Memory B cell (primary cell): ENCODE results near the gene UGT1A4.

Experiments
- ATAC-seq: fragments of 150-1000 bp; cut with Tn5 transposase; 2 replicates; pipeline ENCODE4 v1.10.0; 2021; ENCODE audit warnings: low read depth, mild to moderate bottlenecking, moderate library complexity
- DNase-seq, 2 donors: peaks; one replicate each; pipeline ENCODE4 v3.0.0; 2022; ENCODE audit warnings: low spot score in 2 of 2
- H3K27ac Mint-ChIP-seq: one replicate; pipeline ENCODE4 v1.8.0; 2022; ENCODE audit warnings: mild to moderate bottlenecking, moderate library complexity, mixed read lengths
- H3K27me3 Mint-ChIP-seq: one replicate; pipeline ENCODE4 v1.8.0; 2022; ENCODE audit warnings: mixed read lengths
- H3K36me3 Mint-ChIP-seq: one replicate; pipeline ENCODE4 v1.8.0; 2022; ENCODE audit warnings: mild to moderate bottlenecking, mixed read lengths
- H3K4me1 Mint-ChIP-seq: one replicate; pipeline ENCODE4 v1.8.0; 2022; ENCODE audit warnings: mixed read lengths
- H3K4me3 Mint-ChIP-seq: one replicate; pipeline ENCODE4 v1.8.0; 2022; ENCODE audit warnings: mild to moderate bottlenecking, moderate library complexity, mixed read lengths
- H3K9me3 Mint-ChIP-seq: one replicate; pipeline ENCODE4 v1.8.0; 2022; ENCODE audit warnings: mixed read lengths

The UGT1A4 gene

GRCh38 chr2:233811087-233811486 is 92.6 kb downstream of the UGT1A4 start:
- no peak overlapping the region for H3K27ac Mint-ChIP-seq
- H3K27me3 Mint-ChIP-seq, result peaks cover 8% of the 10 kb centered on the region
- H3K4me3 Mint-ChIP-seq, result no peak overlapping the region
- DNase-seq (no peak), ATAC-seq (no peak)
- no peaks in the 10 kb centered on the region for H3K4me1 Mint-ChIP-seq
- H3K9me3 Mint-ChIP-seq, result no peaks in the 10 kb centered on the region
- no peaks in the 10 kb centered on the region for H3K36me3 Mint-ChIP-seq

DNA sequence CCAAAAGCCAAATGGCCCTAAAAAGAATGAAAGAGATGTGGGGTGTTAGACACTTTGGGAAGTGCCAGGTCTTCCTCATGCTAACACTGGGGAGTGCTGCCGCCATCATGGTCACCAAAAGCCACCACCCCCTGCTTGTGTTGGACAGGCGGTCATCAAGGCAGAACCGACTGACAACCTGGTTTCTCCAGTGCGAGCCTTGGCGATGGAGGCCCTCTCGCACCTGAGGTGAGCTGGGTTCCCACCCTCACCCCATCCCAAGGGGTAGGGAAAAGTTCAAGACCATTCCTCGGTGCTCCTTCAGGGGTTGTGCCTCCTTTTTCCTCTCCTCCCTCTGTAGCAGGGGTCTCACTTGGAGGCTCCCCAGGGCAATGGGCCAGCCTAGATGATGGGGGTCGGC is 93.2 kb downstream of the UGT1A4 start:
- DNase-seq, result no peak
- Mint-ChIP-seq H3K4me1 (no peaks in the 10 kb centered on the region), H3K4me3 (no peak overlapping the region), H3K27me3 (peaks cover 8% of the 10 kb centered on the region), H3K27ac (no peak overlapping the region), H3K9me3 (no peaks in the 10 kb centered on the region), H3K36me3 (no peaks in the 10 kb centered on the region)
- ATAC-seq, result no peak

DNA sequence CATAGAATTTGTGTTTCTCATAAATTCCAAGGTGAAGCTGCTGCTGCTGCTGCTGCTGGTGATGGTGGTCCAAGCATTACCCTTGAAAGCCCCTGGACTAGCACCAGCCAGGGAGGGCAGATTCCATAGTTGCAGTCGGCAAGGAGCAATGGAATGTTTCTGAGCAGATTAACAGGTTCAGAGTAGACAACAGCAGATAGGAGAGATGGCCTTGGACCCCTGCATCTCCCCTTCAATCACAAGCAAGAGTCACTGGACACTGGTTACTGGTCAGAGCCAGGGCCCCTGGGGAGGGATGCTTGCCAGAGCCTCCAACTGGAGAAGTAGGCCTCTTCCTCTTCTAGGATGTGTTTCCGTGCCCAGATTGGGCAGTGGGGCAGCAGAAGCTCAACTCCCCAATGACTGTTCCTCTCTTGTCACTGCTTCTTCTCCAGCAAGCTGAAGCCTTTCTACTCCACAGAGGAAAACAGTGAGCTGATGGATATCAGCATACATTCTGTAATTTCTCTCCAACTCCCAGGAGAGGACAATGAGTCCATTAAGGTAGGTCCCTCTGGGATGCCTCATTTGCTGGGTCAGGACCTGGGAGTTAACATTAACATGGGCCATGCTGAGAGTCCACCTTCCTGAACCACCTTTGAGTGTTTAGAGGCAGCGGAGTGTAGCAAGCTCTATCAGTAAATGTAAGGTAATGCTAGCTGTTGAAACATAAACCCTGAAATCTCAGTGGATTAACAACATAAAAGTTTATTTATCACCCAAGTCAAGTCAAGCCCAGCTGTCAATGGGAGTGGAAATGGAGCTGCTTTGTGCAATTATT is 94.9 kb downstream of the UGT1A4 start:
- DNase-seq (no peak), ATAC-seq (no peak)
- no peak overlapping the region for H3K4me3 Mint-ChIP-seq
- peaks cover 13% of the 10 kb centered on the region for H3K27me3 Mint-ChIP-seq
- no peak overlapping the region for H3K27ac Mint-ChIP-seq
- no peaks in the 10 kb centered on the region for H3K36me3 Mint-ChIP-seq
- H3K9me3 Mint-ChIP-seq, result no peaks in the 10 kb centered on the region
- no peaks in the 10 kb centered on the region for H3K4me1 Mint-ChIP-seq

GRCh38 chr2:233814056-233814835 is 95.7 kb downstream of the UGT1A4 start:
- DNase-seq, result no peak
- no peak for ATAC-seq
- Mint-ChIP-seq H3K27ac (no peak overlapping the region), H3K27me3 (peaks cover 16% of the 10 kb centered on the region), H3K4me3 (no peak overlapping the region), H3K36me3 (no peaks in the 10 kb centered on the region), H3K4me1 (no peaks in the 10 kb centered on the region), H3K9me3 (no peaks in the 10 kb centered on the region)

GRCh38 chr2:233815861-233816260 is 97.3 kb downstream of the UGT1A4 start:
- Mint-ChIP-seq H3K27ac (no peak overlapping the region), H3K36me3 (no peaks in the 10 kb centered on the region), H3K4me3 (no peak overlapping the region), H3K27me3 (peaks cover 13% of the 10 kb centered on the region), H3K9me3 (no peaks in the 10 kb centered on the region), H3K4me1 (no peaks in the 10 kb centered on the region)
- DNase-seq (no peak), ATAC-seq (no peak)

DNA sequence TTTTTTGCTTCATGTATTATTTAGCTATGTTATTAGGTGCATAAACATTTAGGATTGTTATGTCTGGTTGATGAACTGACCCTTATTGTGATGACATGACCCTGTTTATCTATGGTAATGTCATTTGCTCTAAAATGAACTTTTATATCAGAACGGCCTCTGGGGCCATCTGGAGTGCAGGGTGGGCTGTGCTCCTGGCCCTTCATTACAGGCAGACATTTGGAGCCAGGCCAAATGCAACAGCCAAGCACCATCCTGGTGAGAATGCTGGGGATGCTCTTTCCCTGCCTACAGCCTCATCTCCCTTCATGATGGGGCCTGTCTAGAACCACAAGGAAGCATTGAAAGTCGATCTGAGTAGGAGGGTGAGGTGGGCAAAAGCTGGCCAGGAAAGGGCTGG is 97.8 kb downstream of the UGT1A4 start:
- no peak overlapping the region for H3K27ac Mint-ChIP-seq
- ATAC-seq (no peak), DNase-seq (no peak)
- no peaks in the 10 kb centered on the region for H3K4me1 Mint-ChIP-seq
- H3K4me3 Mint-ChIP-seq, result no peak overlapping the region
- H3K9me3 Mint-ChIP-seq, result no peaks in the 10 kb centered on the region
- peaks cover 13% of the 10 kb centered on the region for H3K27me3 Mint-ChIP-seq
- H3K36me3 Mint-ChIP-seq, result no peaks in the 10 kb centered on the region

DNA sequence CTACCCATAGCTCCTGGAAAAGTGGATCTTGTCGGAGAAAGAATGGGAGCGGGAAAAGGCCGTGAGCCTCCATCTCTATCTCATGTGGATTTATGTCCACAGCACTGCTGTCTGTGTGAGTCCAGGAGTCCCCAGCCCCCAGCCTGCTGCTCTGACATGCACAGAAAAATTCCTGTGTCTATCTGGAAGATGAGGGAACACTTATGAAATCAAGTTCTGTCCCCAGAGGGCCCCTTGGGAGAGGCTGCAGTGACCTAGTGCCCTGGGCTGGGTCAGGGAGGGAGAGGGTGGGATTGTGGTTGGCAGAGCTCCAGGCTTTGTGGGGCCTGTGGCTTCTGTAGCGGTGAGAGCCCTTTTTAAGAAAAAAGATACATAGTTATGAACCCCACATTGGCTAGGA is 98.2 kb downstream of the UGT1A4 start:
- peaks cover 13% of the 10 kb centered on the region for H3K27me3 Mint-ChIP-seq
- no peaks in the 10 kb centered on the region for H3K36me3 Mint-ChIP-seq
- H3K4me3 Mint-ChIP-seq, result no peak overlapping the region
- ATAC-seq, result no peak
- H3K27ac Mint-ChIP-seq, result no peak overlapping the region
- no peak for DNase-seq
- H3K4me1 Mint-ChIP-seq, result no peaks in the 10 kb centered on the region
- H3K9me3 Mint-ChIP-seq, result no peaks in the 10 kb centered on the region

GRCh38 chr2:233817361-233817911 is 98.9 kb downstream of the UGT1A4 start:
- H3K27ac Mint-ChIP-seq, result no peak overlapping the region
- ATAC-seq (no peak), DNase-seq (no peak)
- peaks cover 11% of the 10 kb centered on the region for H3K27me3 Mint-ChIP-seq
- H3K4me1 Mint-ChIP-seq, result no peaks in the 10 kb centered on the region
- no peaks in the 10 kb centered on the region for H3K36me3 Mint-ChIP-seq
- H3K9me3 Mint-ChIP-seq, result no peaks in the 10 kb centered on the region
- H3K4me3 Mint-ChIP-seq, result no peak overlapping the region

- no peak for DNase-seq
- no peak overlapping the region for H3K4me3 Mint-ChIP-seq
- H3K9me3 Mint-ChIP-seq, result no peaks in the 10 kb centered on the region
- no peaks in the 10 kb centered on the region for H3K4me1 Mint-ChIP-seq
- peaks cover 11% of the 10 kb centered on the region for H3K27me3 Mint-ChIP-seq
- H3K27ac Mint-ChIP-seq, result no peak overlapping the region
- no peak for ATAC-seq
- no peaks in the 10 kb centered on the region for H3K36me3 Mint-ChIP-seq
Measured at GRCh38 chr2:233817995-233818638, 99.6 kb downstream of the UGT1A4 start.

DNA sequence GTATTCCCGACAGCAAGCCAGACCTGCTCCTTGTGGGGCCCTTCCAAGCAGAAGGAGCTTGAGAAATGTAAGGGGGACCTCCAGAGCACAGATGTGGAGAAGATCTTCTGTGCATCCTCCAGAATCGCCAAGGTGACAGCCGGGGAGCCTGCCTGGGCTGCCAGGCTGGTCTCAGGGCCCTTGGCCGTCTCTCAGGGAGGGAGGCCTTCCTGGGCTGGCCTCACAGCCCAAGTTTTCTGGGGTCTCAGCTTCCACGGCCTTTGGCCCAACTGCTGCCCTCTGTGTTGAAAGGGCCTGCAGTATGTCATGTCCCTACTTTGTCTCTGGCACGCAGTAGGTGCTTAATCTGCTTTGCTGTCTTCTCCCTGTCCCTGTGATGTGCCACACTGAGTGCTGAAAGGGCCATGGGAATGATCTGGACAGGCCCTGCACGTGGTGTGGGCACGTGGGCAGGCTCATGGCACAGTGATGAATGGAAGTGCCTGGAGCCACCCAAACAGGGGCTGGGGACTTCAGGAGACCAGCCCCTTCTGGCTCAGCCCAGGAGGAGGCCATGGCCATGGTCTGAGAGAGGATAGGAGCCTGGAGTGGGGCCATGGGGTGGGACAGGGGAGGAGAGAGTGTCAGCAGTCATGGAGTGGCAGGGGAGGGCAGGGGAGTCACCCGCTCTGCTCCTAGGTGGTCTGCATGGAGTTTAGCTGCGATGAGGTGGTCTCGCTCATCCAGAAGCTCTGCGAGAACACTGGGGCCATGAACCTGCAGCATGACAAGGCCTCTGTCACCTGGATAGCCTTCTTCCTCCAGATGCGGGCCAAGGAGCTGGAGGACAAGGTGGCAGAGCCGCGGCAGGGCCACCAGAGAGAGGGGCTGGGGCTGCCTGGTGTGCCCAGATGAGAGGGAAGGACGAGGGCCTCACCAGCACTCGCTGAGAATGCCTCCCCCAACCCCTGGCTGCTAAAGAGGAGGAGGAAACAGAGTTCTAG is 100.4 kb downstream of the UGT1A4 start:
- no peak overlapping the region for H3K27ac Mint-ChIP-seq
- H3K27me3 Mint-ChIP-seq, result peaks cover 11% of the 10 kb centered on the region
- H3K36me3 Mint-ChIP-seq, result no peaks in the 10 kb centered on the region
- DNase-seq, result no peak
- no peaks in the 10 kb centered on the region for H3K4me1 Mint-ChIP-seq
- H3K9me3 Mint-ChIP-seq, result no peaks in the 10 kb centered on the region
- H3K4me3 Mint-ChIP-seq, result no peak overlapping the region
- no peak for ATAC-seq

DNA sequence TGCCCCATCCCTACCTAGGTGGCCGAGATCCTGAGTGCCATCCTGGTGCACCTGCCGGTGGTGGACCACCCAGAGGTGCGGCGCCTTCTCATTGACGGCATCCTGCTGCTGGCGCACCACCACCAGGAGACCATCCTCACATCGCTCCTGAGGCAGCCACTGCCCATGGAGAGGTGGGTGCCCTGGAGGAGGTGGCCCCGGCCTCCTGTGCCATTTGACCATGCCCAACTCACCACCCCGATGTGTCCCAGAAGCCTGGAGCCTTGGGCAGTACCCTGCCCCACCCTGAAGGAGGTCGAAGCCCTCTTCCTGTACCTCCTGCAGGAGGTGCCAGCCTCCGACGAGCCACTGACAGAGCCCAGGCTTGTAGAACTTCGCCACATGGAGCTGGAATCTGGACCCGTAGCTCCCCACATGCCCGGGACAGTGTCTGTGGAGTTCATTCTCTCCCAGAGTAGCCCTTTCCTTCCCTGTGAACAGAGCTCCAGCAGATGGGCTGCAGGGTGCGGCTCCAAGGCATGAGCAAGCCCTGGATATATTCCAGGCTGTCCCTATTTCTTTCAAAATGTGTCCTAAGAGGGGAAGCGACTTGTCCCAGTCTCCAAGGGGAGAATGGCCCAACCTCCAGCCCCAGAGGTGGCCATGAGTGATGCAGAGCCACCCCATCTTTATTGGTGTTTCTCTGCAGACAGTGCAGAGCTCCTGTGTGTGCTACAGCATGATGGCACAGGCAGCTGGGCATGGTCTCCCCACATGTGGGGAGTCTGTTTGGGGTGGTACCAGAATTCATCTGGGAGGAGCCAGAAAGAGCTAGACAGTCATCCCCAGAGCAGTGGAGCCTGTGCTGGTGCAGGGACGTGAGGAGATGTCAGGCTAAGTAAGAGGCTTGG is 101.6 kb downstream of the UGT1A4 start:
- Mint-ChIP-seq H3K27ac (no peak overlapping the region), H3K9me3 (no peaks in the 10 kb centered on the region), H3K27me3 (peaks cover 11% of the 10 kb centered on the region), H3K36me3 (no peaks in the 10 kb centered on the region), H3K4me1 (no peaks in the 10 kb centered on the region), H3K4me3 (no peak overlapping the region)
- DNase-seq (no peak), ATAC-seq (no peak)

GRCh38 chr2:233820774-233821105 is 102.2 kb downstream of the UGT1A4 start:
- no peak for ATAC-seq
- Mint-ChIP-seq H3K27ac (no peak overlapping the region), H3K36me3 (no peaks in the 10 kb centered on the region), H3K4me3 (no peak overlapping the region), H3K27me3 (peaks cover 11% of the 10 kb centered on the region), H3K4me1 (no peaks in the 10 kb centered on the region), H3K9me3 (no peaks in the 10 kb centered on the region)
- DNase-seq, result no peak

- peaks cover 11% of the 10 kb centered on the region for H3K27me3 Mint-ChIP-seq
- H3K36me3 Mint-ChIP-seq, result no peaks in the 10 kb centered on the region
- no peak for ATAC-seq
Measured at GRCh38 chr2:233821196-233821595, 102.7 kb downstream of the UGT1A4 start.

More at GRCh38 chr2:233821196-233821595, 102.7 kb downstream of the UGT1A4 start:
- no peak overlapping the region for H3K4me3 Mint-ChIP-seq
- no peak for DNase-seq
- no peaks in the 10 kb centered on the region for H3K4me1 Mint-ChIP-seq
- no peak overlapping the region for H3K27ac Mint-ChIP-seq
- H3K9me3 Mint-ChIP-seq, result no peaks in the 10 kb centered on the region
